ENCODE results near the gene NAPB. TPM values are rescaled to one million over a fixed set of nuclear protein-coding genes. Genes with fewer than 3 reads are reported as not detected.

NAPB gene
- total RNA-seq, 1 donor from 2014 or later: 7.5 TPM

Other genes starting within 250 kb of the NAPB start
- gene NXT1, start 70.7 kb downstream of the NAPB start, total RNA-seq: 32.6 and 45.6 TPM in 2 replicates
- gene GZF1, start 59.3 kb downstream of the NAPB start, total RNA-seq: 9.4 and 11.2 TPM in 2 replicates
- not detected in 2 replicates for gene CSTL1, start 18.2 kb upstream of the NAPB start, total RNA-seq
- gene CST11, start 31.4 kb upstream of the NAPB start, total RNA-seq: not detected in 2 replicates
- gene CST8, start 69.6 kb upstream of the NAPB start, total RNA-seq: not detected in 2 replicates
- not detected in 2 replicates for gene CST9L, start 147.0 kb upstream of the NAPB start, total RNA-seq
- not detected in 2 replicates for gene CST9, start 184.4 kb upstream of the NAPB start, total RNA-seq
- 440 and 787 TPM in 2 replicates for gene CST3, start 216.5 kb upstream of the NAPB start, total RNA-seq